GM18505 (cell line): ENCODE results near the gene CSAD.
"Not testable (repeated sequence)": the region's sequence is repeated elsewhere in the genome, so short reads cannot be mapped to it uniquely, and the experiment has no call there.

Source experiments
- ATAC-seq: cut with Tn5 transposase; IDR thresholded peaks from one replicate; pipeline ENCODE4 v1.9.1; 2021; ENCODE audit not compliant: unreplicated experiment
- POLR2A ChIP-seq: IDR thresholded peaks from 4 replicates; pipeline ENCODE4 v1.6.1; 2011; ENCODE audit warnings: borderline replicate concordance; ENCODE audit not compliant: insufficient read depth, insufficient read length; ENCODE audit errors: extremely low read depth

The CSAD gene

DNA sequence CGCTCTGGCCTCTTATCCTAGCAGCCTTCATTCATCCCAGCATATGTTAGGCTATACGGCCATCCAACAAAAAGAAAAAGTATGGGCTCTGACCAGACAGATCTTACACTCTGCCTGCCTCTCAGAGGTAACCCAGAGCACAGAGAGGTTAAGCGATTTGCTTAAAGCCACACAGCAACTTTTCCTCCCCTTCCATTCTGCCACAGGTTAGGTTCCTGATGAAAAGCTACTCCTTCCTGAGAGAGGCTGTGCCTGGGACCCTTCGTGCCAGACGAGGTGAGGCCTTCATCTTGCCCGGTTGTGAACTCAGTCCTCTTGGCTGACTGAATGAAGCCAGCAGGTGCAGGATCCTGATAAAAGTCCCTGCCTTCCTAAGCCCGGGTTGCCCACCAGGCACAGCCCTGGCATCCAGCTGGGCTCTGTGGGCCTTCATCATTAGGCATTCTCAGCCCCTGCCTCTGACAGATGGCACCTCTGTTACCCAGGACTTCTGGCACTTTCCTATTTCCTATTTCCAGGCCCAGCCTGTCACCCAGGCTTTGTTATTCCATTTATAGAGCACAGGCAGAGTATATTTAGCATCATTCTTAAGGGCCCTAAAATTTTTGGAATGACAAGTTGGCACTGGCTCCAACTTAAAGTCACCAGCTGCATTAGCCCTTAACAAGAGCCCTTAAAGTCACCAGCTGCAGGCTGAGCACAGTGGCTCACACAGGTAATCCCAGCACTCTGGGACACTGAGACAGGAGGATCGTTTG lies 64.7 kb downstream of the CSAD start:
- TF ChIP-seq POLR2A: no peak
- ATAC-seq: no peak

- no peak for ATAC-seq
- no peak for TF ChIP-seq POLR2A
These were observed 65.4 kb downstream of the CSAD start for GRCh38 chr12:53115112-53115890.

GRCh38 chr12:53113951-53114350 lies 66.8 kb downstream of the CSAD start:
- ATAC-seq: no peak
- TF ChIP-seq POLR2A: no peak

GRCh38 chr12:53113136-53113705 lies 67.5 kb downstream of the CSAD start:
- no peak for TF ChIP-seq POLR2A
- no peak for ATAC-seq

GRCh38 chr12:53112431-53112830 lies 68.3 kb downstream of the CSAD start:
- not testable (repeated sequence) for ATAC-seq
